ENCODE data around the gene PCDHGA10. TPM values are rescaled to one million over a fixed set of nuclear protein-coding genes. Genes with fewer than 3 reads are reported as not detected.

Gene PCDHGA10
- total RNA-seq (2011; cell fraction: chromatin; rRNA removed; ENCODE audit: low replicate concordance) = 0.21 and 0.33 TPM in 2 replicates
- 0.13 and 0.17 TPM in 2 replicates for total RNA-seq (2011; cell fraction: nucleolus; rRNA removed)
- total RNA-seq (2011; cell fraction: nucleoplasm; rRNA removed) = 0.15 TPM in 2 replicates
- total RNA-seq (2014; rRNA removed) = 0.04 and 0.05 TPM in 2 replicates
- 0.06 and 0.07 TPM in 2 replicates for total RNA-seq (2014; rRNA removed; fragmentation: Illumina TruSeq; extraction: Trizol)
- total RNA-seq (2015; rRNA removed; fragmentation: Illumina TruSeq; extraction: Trizol) = 0.08 and 0.11 TPM in 2 replicates
- 0.07 and 0.13 TPM in 2 replicates for total RNA-seq (2021)
- polyA plus RNA-seq (2011; rRNA removed) = 0.03 TPM in 1 of 2 replicates, not detected in the other
- 0.03 TPM in 1 of 2 replicates, not detected in the other for polyA plus RNA-seq (2011; cell fraction: cytosol; rRNA removed)
- polyA plus RNA-seq (2011; cell fraction: nucleus; rRNA removed) = 0.06 and 0.17 TPM in 2 replicates
- 0.05 and 0.15 TPM in 2 replicates for polyA plus RNA-seq (2012)
- 0.06 TPM in 1 of 2 replicates, not detected in the other for polyA plus RNA-seq (2014; fragmentation: Illumina TruSeq; extraction: Trizol)
- under 1 TPM; 0.01 to 0.04 TPM for polyA plus RNA-seq (2014; fragmentation: Nextera tagmentation; extraction: Ambion mirVana)
- polyA plus RNA-seq (2014; rRNA removed) = 0.01 TPM in 1 of 2 replicates, not detected in the other
- polyA minus RNA-seq (2011; rRNA and poly(A)+ RNA removed) = 0.14 TPM in 1 of 2 replicates, not detected in the other
- polyA minus RNA-seq (2011; cell fraction: cytosol; rRNA and poly(A)+ RNA removed) = not detected in 2 replicates
- 0.13 TPM in 1 of 2 replicates, not detected in the other for polyA minus RNA-seq (2011; cell fraction: nucleus; rRNA and poly(A)+ RNA removed)
- Bru-seq, nascent RNA = percentile 23 among the genes with signal in this experiment
- BruChase-seq, experiment 1, labeled RNA remaining after a 2-hour chase = percentile 24 among the genes with signal in this experiment
- percentile 33 among the genes with signal in this experiment for BruChase-seq, experiment 2, labeled RNA remaining after a 6-hour chase
- long read RNA-seq, experiment 1 = 0 reads
- long read RNA-seq, experiment 2 = 0 reads
- long read RNA-seq, experiment 3 = 0 reads

DNA sequence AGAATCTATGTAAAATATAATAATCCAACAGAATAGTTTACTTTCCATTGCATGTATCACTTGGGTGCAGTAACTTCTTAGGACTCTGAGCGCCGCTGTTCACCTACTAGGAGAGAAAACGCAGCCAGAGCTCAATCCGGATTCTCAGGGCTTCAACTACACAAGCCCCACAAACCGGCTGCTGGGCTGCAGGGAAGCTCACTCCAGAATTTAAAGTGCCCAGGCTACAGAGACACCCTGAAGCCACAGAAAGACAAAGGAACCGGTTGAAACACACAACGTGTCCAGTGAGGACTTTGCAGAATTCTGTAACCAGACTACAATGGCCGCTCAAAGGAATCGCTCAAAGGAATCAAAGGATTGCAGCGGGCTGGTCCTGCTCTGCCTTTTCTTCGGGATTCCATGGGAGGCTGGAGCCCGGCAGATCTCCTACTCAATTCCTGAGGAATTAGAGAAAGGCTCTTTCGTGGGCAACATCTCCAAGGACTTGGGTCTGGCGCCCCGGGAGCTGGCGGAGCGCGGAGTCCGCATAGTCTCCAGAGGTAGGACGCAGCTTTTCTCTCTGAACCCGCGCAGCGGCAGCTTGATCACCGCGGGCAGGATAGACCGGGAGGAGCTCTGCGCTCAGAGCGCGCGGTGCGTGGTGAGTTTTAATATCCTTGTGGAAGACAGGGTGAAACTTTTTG lies at the start of gene PCDHGA10:
TSS of gene PCDHGA10 (plus strand) at position 134 of the 686 bp plus-strand sequence. CDS start at position 323, 189 bp downstream.
- FAIRE-seq (peak; percentile 70), DNase-seq (ENCODE audit: extremely low read depth in 1 of 4, low spot score in 3 of 4) (peak; percentile 49 to 61 (median 54)), ATAC-seq (peak; percentile 91)
- Histone ChIP-seq H3K27me3 (ENCODE audit: control insufficient read depth in 2 of 2, insufficient read depth in 2 of 2, low read length in 2 of 2) (peaks cover 7 to 33% of the 10 kb centered on the region in 2 experiments; a peak in 4 of 5 replicates), H3K4me2 (ENCODE audit: insufficient read depth, low read length) (peak within 1 kb of the TSS; percentile 59), H3K36me3 (ENCODE audit: control insufficient read depth, insufficient read depth, low read length) (no peaks in the 10 kb centered on the region), H3K9ac (ENCODE audit: insufficient read depth in 1 of 2, low read depth in 2 of 2, low read length in 2 of 2) (peak within 1 kb of the TSS in 1 of 2 experiments; percentile 48; a peak in 2 of 4 replicates), H2AFZ (ENCODE audit: low read depth, low read length) (peak within 1 kb of the TSS; percentile 69), H3K9me1 (ENCODE audit: control insufficient read depth, insufficient read depth, low read length) (no peaks in the 10 kb centered on the region), H3K4me3 (peak within 1 kb of the TSS; percentile 21), H3K79me2 (ENCODE audit: control insufficient read depth, insufficient read depth, low read length) (no peaks in the 10 kb centered on the region), H3K9me3 (replicated peaks; ENCODE audit: control insufficient read depth, insufficient read depth, low read depth, low read length) (no peaks in the 10 kb centered on the region; the same call in 1 of the 2 replicates), H4K20me1 (replicated peaks; ENCODE audit: control insufficient read depth, insufficient read depth, low read length) (no peaks in the 10 kb centered on the region), H3K27ac (ENCODE audit: extremely low read depth, low read depth, low read length) (no peak within 1 kb of the TSS), H3K4me1 (replicated peaks in 1 of 2; ENCODE audit: control insufficient read depth in 2 of 2, insufficient read depth in 2 of 2, low read length in 2 of 2) (peaks cover 0 to 27% of the 10 kb centered on the region in 2 experiments; a peak in 2 of 5 replicates)
- BruUV-seq (replicated peaks) = no TSS peak
- intact Hi-C loops (cut with micrococcal nuclease) (loop anchor here (5.0 kb wide), 1 partner anchor 109 kb away; no protein-coding TSS in a partner anchor), in situ Hi-C loops (cut with MboI) (no loop called here)
- TF ChIP-seq RBM34 (IDR thresholded peaks at IDR 0.05; ENCODE audit: borderline replicate concordance, insufficient read depth, low read length) = no peak
- TF ChIP-seq, protein P1, sequence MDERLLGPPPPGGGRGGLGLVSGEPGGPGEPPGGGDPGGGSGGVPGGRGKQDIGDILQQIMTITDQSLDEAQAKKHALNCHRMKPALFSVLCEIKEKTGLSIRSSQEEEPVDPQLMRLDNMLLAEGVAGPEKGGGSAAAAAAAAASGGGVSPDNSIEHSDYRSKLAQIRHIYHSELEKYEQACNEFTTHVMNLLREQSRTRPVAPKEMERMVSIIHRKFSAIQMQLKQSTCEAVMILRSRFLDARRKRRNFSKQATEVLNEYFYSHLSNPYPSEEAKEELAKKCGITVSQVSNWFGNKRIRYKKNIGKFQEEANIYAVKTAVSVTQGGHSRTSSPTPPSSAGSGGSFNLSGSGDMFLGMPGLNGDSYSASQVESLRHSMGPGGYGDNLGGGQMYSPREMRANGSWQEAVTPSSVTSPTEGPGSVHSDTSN (CRISPR knock-in tag; IDR thresholded peaks at IDR 0.05; ENCODE audit: low read depth) = no peak
- TF ChIP-seq, protein P1 (tag; conservative IDR thresholded peaks at IDR 0.05; ENCODE audit: low read depth) = no peak
- TF ChIP-seq ZNF232 (CRISPR knock-in tag; IDR thresholded peaks at IDR 0.05) = no peak
- TF ChIP-seq CTCF (IDR thresholded peaks at IDR 0.05 in 2 of 3, conservative IDR thresholded peaks at IDR 0.05 in 1 of 3; ENCODE audit: insufficient read depth in 2 of 3, low read depth in 1 of 3, low read length in 3 of 3) = peak; percentile 66 to 78 (median 72)
- TF ChIP-seq NR3C1 (CRISPR knock-in tag; IDR thresholded peaks at IDR 0.05) = no peak
- peak; percentile 95 for TF ChIP-seq ZSCAN29 (IDR thresholded peaks at IDR 0.05)
- TF ChIP-seq RAD21 (CRISPR knock-in tag; conservative IDR thresholded peaks at IDR 0.05 in 1 of 2, IDR thresholded peaks at IDR 0.05 in 1 of 2) = peak; percentile 34 to 66
- peak; percentile 33 to 37; a peak in 2 of 4 replicates for TF ChIP-seq NRF1 (conservative IDR thresholded peaks at IDR 0.05 in 1 of 2, IDR thresholded peaks at IDR 0.05 in 1 of 2)
- POLR2A ChIA-PET = interaction anchor here (0.8 to 1.9 kb wide), 3 partner anchors 9 to 263 kb away, joined by 4 to 7 read pairs (median 4); partner anchors contain the start of gene PCDHGA11
- CTCF ChIA-PET (ENCODE audit: low intra/inter-chr PET ratio) = interaction anchor here (0.5 to 1.5 kb wide), 6 partner anchors 8 to 401 kb away, joined by 3 to 4 read pairs (median 3); partner anchors contain the start of genes PCDHGA11 and PCDHGA2
- 17% methylated on average over 25 of the region's 31 CpGs for WGBS (ENCODE audit: insufficient coverage, low coverage, missing lambda C conversion rate)
